ENCODE data around the gene FLNB. TPM values are rescaled to one million over a fixed set of nuclear protein-coding genes. Genes with fewer than 3 reads are reported as not detected.

The FLNB gene
- total RNA-seq, 1 experiment from 2014 or later, result 83.4 TPM

DNA sequence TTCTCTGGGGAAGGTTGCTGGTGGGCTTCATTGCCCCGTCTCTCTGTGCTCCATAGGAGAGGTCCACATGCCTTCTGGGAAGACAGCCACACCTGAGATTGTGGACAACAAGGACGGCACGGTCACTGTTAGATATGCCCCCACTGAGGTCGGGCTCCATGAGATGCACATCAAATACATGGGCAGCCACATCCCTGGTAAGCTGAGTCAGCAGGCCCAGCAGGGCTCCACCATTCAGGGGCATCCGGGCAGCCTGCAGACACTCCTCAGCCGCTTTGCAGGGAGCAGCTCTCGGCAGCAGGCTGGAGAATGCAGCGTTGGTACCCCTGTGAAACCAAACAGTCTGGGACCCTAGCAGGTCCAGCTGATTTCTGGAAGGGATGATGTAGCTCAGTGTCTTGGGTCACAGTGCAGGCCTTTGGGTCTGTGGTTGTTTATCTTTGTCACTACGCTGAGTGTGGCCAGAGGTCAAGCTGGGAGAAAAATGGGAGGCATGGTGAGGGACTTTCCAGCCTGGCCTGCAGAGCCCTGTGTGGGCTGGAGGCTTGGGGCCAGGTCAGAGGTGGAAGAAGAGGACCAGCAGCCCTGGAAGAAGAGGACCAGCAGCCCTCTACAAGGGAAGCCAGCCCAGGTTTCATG, 135.3 kb downstream of the FLNB start:
- no peak overlapping the region for H2BK15ac ChIP-seq (ENCODE audit: low read depth, low read length)
- no peaks in the 10 kb centered on the region for H3K9me3 ChIP-seq (ENCODE audit: control insufficient read depth, low read depth, low read length)
- no peak overlapping the region for H3K23ac ChIP-seq (ENCODE audit: insufficient read length, low read depth, low read length)
- no peak for DNase-seq
- no peak overlapping the region for H2BK5ac ChIP-seq (ENCODE audit: insufficient read length, low read length)
- Mint-ChIP-seq H3K36me3 (ENCODE audit: insufficient read depth in 1 of 3, low read depth in 3 of 3) (peaks cover 23 to 82% (median 58%) of the 10 kb centered on the region in 3 experiments; a peak in 6 of 7 replicates), H3K9me3 (no peaks in the 10 kb centered on the region), H3K4me1 (no peaks in the 10 kb centered on the region), H3K27me3 (ENCODE audit: low read depth) (no peaks in the 10 kb centered on the region), H3K4me3 (no peak overlapping the region), H3K27ac (peak overlapping the region in 1 of 3 experiments; percentile 87; a peak in 2 of 7 replicates)
- no peak overlapping the region for H4K91ac ChIP-seq (ENCODE audit: insufficient read length, low read depth, low read length)
- WGBS (ENCODE audit: extremely low coverage, insufficient read length, low lambda C conversion rate), result no CpG with 5 or more reads among the region's 9 CpGs
- H2BK12ac ChIP-seq (ENCODE audit: insufficient read length, low read depth, low read length), result no peak overlapping the region
- H3K14ac ChIP-seq (ENCODE audit: insufficient read depth, low read length), result no peak overlapping the region
- H3K4me2 ChIP-seq (ENCODE audit: insufficient read depth, insufficient read length, low read length), result no peak overlapping the region
- H4K8ac ChIP-seq (replicated peaks; ENCODE audit: insufficient read length, low read depth, low read length), result no peak overlapping the region
- no peaks in the 10 kb centered on the region for H3K4me1 ChIP-seq (ENCODE audit: insufficient read depth, low read length)
- no peak overlapping the region for H2AFZ ChIP-seq (ENCODE audit: low read length)
- no peak overlapping the region for H2AK5ac ChIP-seq (ENCODE audit: insufficient read length, low read length)
- H3T11ph ChIP-seq (ENCODE audit: low read length), result no peak overlapping the region
- H3K27me3 ChIP-seq (ENCODE audit: insufficient read depth, low read length), result no peaks in the 10 kb centered on the region; the same call in 1 of the 2 replicates
- TF ChIP-seq, protein P1, sequence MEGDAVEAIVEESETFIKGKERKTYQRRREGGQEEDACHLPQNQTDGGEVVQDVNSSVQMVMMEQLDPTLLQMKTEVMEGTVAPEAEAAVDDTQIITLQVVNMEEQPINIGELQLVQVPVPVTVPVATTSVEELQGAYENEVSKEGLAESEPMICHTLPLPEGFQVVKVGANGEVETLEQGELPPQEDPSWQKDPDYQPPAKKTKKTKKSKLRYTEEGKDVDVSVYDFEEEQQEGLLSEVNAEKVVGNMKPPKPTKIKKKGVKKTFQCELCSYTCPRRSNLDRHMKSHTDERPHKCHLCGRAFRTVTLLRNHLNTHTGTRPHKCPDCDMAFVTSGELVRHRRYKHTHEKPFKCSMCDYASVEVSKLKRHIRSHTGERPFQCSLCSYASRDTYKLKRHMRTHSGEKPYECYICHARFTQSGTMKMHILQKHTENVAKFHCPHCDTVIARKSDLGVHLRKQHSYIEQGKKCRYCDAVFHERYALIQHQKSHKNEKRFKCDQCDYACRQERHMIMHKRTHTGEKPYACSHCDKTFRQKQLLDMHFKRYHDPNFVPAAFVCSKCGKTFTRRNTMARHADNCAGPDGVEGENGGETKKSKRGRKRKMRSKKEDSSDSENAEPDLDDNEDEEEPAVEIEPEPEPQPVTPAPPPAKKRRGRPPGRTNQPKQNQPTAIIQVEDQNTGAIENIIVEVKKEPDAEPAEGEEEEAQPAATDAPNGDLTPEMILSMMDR (conservative IDR thresholded peaks at IDR 0.05), result no peak
- no peak overlapping the region for H3K9ac ChIP-seq (ENCODE audit: extremely low read depth, insufficient read length, low read length)
- H2BK120ac ChIP-seq (ENCODE audit: low read depth, low read length, poor library complexity, severe bottlenecking), result no peak overlapping the region
- H3K79me2 ChIP-seq (ENCODE audit: insufficient read depth, low read length), result no peaks in the 10 kb centered on the region
- H4K5ac ChIP-seq (ENCODE audit: insufficient read length, low read depth, low read length), result no peak overlapping the region
- H3K27ac ChIP-seq (ENCODE audit: insufficient read length, low read depth, low read length), result no peak overlapping the region
- H3K56ac ChIP-seq (ENCODE audit: insufficient read length, low read depth, low read length), result no peak overlapping the region
- H3K79me1 ChIP-seq (ENCODE audit: insufficient read depth, low read depth, low read length, poor library complexity, severe bottlenecking), result no peaks in the 10 kb centered on the region
- no peaks in the 10 kb centered on the region for H3K23me2 ChIP-seq (ENCODE audit: insufficient read length, low read depth, low read length, poor library complexity, severe bottlenecking)
- H4K20me1 ChIP-seq (ENCODE audit: control insufficient read depth, insufficient read depth, insufficient read length), result no peaks in the 10 kb centered on the region
- no peak overlapping the region for H2BK20ac ChIP-seq (ENCODE audit: low read depth, low read length, poor library complexity, severe bottlenecking)
- H3K4ac ChIP-seq (ENCODE audit: low read depth, low read length), result no peak overlapping the region
- H3K18ac ChIP-seq (ENCODE audit: insufficient read length, low read depth, low read length), result no peak overlapping the region

Measured in H9 (cell line).